ENCODE results near the gene OXSR1. TPM values are rescaled to one million over a fixed set of nuclear protein-coding genes. Genes with fewer than 3 reads are reported as not detected.

Gene OXSR1
- total RNA-seq, 1 donor from 2014 or later = 36.0 TPM

DNA sequence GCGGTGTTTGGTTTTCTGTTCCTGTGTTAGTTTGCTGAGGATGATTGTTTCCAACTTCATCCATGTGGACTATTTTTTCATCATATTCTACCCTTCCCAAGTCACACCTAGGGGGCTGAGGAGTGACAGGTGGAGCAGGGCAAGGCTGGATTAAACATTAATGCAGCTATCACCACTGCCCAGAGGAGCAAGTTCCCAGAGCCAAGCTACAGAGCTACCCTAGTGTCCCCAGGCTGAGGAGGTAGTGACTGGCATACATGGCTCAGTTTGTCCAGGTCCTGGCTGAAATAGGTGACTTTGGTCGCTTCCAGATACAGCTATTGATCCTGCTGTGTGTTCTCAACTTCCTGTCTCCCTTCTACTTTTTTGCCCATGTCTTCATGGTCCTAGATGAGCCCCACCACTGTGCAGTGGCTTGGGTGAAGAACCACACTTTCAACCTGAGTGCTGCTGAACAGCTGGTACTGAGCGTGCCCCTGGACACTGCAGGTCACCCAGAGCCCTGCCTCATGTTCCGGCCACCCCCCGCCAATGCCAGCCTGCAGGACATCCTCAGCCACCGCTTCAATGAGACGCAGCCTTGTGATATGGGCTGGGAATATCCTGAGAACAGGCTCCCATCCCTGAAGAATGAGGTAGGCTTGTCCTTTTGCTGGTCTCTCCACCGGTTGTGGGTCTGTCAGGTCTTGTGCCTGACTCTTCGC, 100.4 kb downstream of the OXSR1 start, which contains the start of gene SLC22A13:
Gene SLC22A13, plus strand, starts transcription at position 209 of the 704 bp plus-strand sequence. Its CDS starts 49 bp downstream, at position 258.
- DNase-seq (ENCODE audit: low spot score) = no peak
- H3K9me3 Mint-ChIP-seq (ENCODE audit: unreplicated experiment) = no peaks in the 10 kb centered on the region
- peak within 1 kb of the TSS; percentile 76 for H3K27ac Mint-ChIP-seq (ENCODE audit: unreplicated experiment)
- H3K27me3 Mint-ChIP-seq (ENCODE audit: unreplicated experiment) = no peaks in the 10 kb centered on the region
- peak within 1 kb of the TSS; percentile 53 for H3K4me3 Mint-ChIP-seq (ENCODE audit: unreplicated experiment)
- peaks cover 8% of the 10 kb centered on the region for H3K36me3 Mint-ChIP-seq (ENCODE audit: low read depth, unreplicated experiment)
- TF ChIP-seq, protein P1, sequence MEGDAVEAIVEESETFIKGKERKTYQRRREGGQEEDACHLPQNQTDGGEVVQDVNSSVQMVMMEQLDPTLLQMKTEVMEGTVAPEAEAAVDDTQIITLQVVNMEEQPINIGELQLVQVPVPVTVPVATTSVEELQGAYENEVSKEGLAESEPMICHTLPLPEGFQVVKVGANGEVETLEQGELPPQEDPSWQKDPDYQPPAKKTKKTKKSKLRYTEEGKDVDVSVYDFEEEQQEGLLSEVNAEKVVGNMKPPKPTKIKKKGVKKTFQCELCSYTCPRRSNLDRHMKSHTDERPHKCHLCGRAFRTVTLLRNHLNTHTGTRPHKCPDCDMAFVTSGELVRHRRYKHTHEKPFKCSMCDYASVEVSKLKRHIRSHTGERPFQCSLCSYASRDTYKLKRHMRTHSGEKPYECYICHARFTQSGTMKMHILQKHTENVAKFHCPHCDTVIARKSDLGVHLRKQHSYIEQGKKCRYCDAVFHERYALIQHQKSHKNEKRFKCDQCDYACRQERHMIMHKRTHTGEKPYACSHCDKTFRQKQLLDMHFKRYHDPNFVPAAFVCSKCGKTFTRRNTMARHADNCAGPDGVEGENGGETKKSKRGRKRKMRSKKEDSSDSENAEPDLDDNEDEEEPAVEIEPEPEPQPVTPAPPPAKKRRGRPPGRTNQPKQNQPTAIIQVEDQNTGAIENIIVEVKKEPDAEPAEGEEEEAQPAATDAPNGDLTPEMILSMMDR (IDR thresholded peaks at IDR 0.05; ENCODE audit: unreplicated experiment) = no peak
- H3K4me1 Mint-ChIP-seq (ENCODE audit: unreplicated experiment) = peaks cover 33% of the 10 kb centered on the region

DNA sequence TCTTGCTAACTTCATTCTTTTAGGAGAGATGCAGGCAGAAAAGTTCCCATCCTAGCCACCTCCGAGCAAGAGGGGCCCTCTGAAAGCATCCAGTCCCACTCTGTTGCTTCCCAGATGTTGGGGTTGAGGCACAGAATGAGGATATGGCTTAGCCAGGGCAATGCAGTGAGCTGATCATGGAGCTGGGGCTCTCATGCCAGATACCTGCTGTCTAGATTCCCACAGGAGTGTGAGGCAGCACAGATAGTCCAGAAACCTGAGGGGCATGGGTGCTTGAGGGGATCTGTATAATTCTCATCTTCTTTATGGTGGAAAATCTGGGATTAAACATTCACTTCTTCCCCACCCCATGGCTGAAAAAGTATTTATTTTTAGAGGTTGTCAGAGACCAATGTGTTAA, 101.5 kb downstream of the OXSR1 start:
- no peak overlapping the region for H3K4me3 Mint-ChIP-seq (ENCODE audit: unreplicated experiment)
- no peaks in the 10 kb centered on the region for H3K9me3 Mint-ChIP-seq (ENCODE audit: unreplicated experiment)
- no peak for DNase-seq (ENCODE audit: low spot score)
- H3K27ac Mint-ChIP-seq (ENCODE audit: unreplicated experiment) = no peak overlapping the region
- H3K36me3 Mint-ChIP-seq (ENCODE audit: low read depth, unreplicated experiment) = peaks cover 13% of the 10 kb centered on the region
- H3K27me3 Mint-ChIP-seq (ENCODE audit: unreplicated experiment) = no peaks in the 10 kb centered on the region
- peaks cover 33% of the 10 kb centered on the region for H3K4me1 Mint-ChIP-seq (ENCODE audit: unreplicated experiment)
- TF ChIP-seq, protein P1 (IDR thresholded peaks at IDR 0.05; ENCODE audit: unreplicated experiment) = no peak

DNA sequence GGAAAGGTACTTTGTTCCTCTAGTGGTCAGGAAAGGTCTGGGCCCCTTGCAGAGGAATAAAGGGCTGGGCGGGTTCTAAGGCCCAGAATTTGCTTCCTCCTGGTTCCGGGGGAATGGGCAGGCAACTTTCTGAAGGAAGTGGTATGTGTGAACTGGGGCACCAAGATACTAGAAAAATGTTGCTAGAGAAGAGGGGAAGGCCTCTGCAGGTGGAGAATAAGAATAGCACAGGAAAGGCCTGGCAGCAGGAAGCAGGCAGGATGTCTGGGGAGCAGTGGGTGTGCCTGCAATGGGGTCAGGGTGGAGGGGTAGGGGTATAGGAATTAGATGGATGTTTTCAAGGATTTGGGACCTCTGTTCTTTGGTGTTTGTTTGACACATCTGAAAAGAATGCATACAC, 102.3 kb downstream of the OXSR1 start:
- H3K4me1 Mint-ChIP-seq (ENCODE audit: unreplicated experiment) = peaks cover 33% of the 10 kb centered on the region
- no peak overlapping the region for H3K4me3 Mint-ChIP-seq (ENCODE audit: unreplicated experiment)
- TF ChIP-seq, protein P1 (IDR thresholded peaks at IDR 0.05; ENCODE audit: unreplicated experiment) = no peak
- peak; percentile 12 for DNase-seq (ENCODE audit: low spot score)
- H3K27me3 Mint-ChIP-seq (ENCODE audit: unreplicated experiment) = no peaks in the 10 kb centered on the region
- peaks cover 13% of the 10 kb centered on the region for H3K36me3 Mint-ChIP-seq (ENCODE audit: low read depth, unreplicated experiment)
- H3K27ac Mint-ChIP-seq (ENCODE audit: unreplicated experiment) = peak overlapping the region; percentile 22
- no peaks in the 10 kb centered on the region for H3K9me3 Mint-ChIP-seq (ENCODE audit: unreplicated experiment)

DNA sequence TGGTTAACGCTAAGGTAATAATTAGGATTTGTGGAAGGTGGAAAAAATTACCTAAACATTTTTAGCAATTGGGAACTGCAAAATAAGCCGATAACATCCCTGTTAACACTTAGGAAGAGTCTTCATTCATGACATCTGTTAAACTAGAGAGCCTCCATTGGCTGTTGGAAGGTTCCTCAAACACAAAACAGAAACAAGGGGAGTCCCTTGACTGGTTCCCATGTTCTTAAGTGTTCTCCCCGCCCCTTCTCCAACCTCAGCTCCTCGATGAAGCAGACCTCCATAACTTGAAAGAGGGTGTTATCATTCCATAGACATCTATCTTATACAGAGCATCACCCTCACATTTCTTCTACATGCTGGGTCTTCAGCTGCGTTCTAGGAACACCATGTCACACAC, 102.8 kb downstream of the OXSR1 start:
- Mint-ChIP-seq H3K36me3 (ENCODE audit: low read depth, unreplicated experiment) (peaks cover 13% of the 10 kb centered on the region), H3K27ac (ENCODE audit: unreplicated experiment) (peak overlapping the region; percentile 22), H3K4me1 (ENCODE audit: unreplicated experiment) (peaks cover 33% of the 10 kb centered on the region), H3K4me3 (ENCODE audit: unreplicated experiment) (no peak overlapping the region), H3K27me3 (ENCODE audit: unreplicated experiment) (no peaks in the 10 kb centered on the region), H3K9me3 (ENCODE audit: unreplicated experiment) (no peaks in the 10 kb centered on the region)
- TF ChIP-seq, protein P1 (IDR thresholded peaks at IDR 0.05; ENCODE audit: unreplicated experiment) = no peak
- DNase-seq (ENCODE audit: low spot score) = no peak

DNA sequence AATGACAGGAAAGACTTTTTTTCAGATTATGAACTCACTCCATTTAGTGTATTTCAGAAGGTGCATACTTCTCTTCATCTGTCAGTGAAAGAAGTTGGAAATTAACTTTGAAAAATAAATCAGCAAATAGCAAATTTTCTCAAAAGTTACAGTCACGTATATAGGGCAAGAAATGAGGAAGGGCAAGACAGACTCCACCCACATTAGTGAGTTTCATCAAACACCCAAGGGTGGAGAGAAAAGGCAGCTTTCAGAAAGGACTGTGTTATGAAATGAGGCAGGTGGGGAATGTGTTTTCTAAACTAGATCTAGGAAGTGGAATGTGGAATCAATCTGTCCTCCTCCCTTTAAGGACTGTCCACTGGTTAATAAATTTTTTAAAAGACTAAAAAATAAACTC, 103.2 kb downstream of the OXSR1 start:
- TF ChIP-seq, protein P1 (IDR thresholded peaks at IDR 0.05; ENCODE audit: unreplicated experiment) = no peak
- no peaks in the 10 kb centered on the region for H3K9me3 Mint-ChIP-seq (ENCODE audit: unreplicated experiment)
- no peaks in the 10 kb centered on the region for H3K27me3 Mint-ChIP-seq (ENCODE audit: unreplicated experiment)
- peaks cover 31% of the 10 kb centered on the region for H3K4me1 Mint-ChIP-seq (ENCODE audit: unreplicated experiment)
- DNase-seq (ENCODE audit: low spot score) = no peak
- peaks cover 13% of the 10 kb centered on the region for H3K36me3 Mint-ChIP-seq (ENCODE audit: low read depth, unreplicated experiment)
- peak overlapping the region; percentile 2 for H3K27ac Mint-ChIP-seq (ENCODE audit: unreplicated experiment)
- no peak overlapping the region for H3K4me3 Mint-ChIP-seq (ENCODE audit: unreplicated experiment)

Measured in endothelial cell (in vitro differentiated cells).